Thyroid gland (tissue), 4 donors: Measurements from ENCODE around the gene FADD. TPM values are rescaled to one million over a fixed set of nuclear protein-coding genes. Genes with fewer than 3 reads are reported as not detected.

Source experiments
- DNase-seq, 2 donors: peaks; one replicate each; pipeline ENCODE4 v3.0.0-alpha.2; 2019
- H3K27ac ChIP-seq, 3 donors: fragments of 200-600 bp; sonication (generic); 1 replicate in 2 of 3; 2 replicates in 1 of 3; pipeline ENCODE4 v1.5.1; 2016 to 2019; ENCODE audit warnings: mild to moderate bottlenecking in 1 of 3, moderate library complexity in 1 of 3
- H3K27me3 ChIP-seq: fragments of 200-600 bp; sonication (generic); one replicate; pipeline ENCODE4 v1.5.1; 2019
- H3K36me3 ChIP-seq, 2 donors: fragments of 200-600 bp; sonication (generic); one replicate each; pipeline ENCODE4 v1.5.1; 2016 to 2019
- H3K4me1 ChIP-seq, 2 donors: fragments of 200-600 bp; sonication (generic); one replicate each; pipeline ENCODE4 v1.5.1; 2017 to 2019
- H3K4me3 ChIP-seq, 3 donors: fragments of 200-600 bp; sonication (generic); replicated peaks in 1 of 3; 1 replicate in 2 of 3; 2 replicates in 1 of 3; pipeline ENCODE4 v1.5.1; 2016; ENCODE audit warnings: mild to moderate bottlenecking in 1 of 3
- H3K9me3 ChIP-seq: fragments of 200-600 bp; sonication (generic); one replicate; pipeline ENCODE4 v1.5.1; 2017
- CTCF ChIP-seq, 6 experiments: fragments of 200-600 bp in 3 of 6; fragments of 450-650 bp in 3 of 6; sonication (generic) in 3 of 6; IDR thresholded peaks; one replicate each; pipeline ENCODE4 v1.5.1; 2016 to 2019; ENCODE audit warnings: antibody characterized with exemption in 6 of 6, mild to moderate bottlenecking in 2 of 6, inconsistent platforms in 1 of 6, moderate library complexity in 1 of 6
- POLR2A ChIP-seq, 2 donors: fragments of 450-650 bp; IDR thresholded peaks; one replicate each; pipeline ENCODE4 v1.6.1; 2017; ENCODE audit warnings: antibody characterized with exemption in 2 of 2, mild to moderate bottlenecking in 2 of 2, moderate library complexity in 1 of 2
- WGBS, 2 donors: methylation state at CpG; one replicate each; pipeline ENCODE4 v1.1.5; 2017; 5-methylcytosine and 5-hydroxymethylcytosine counted together
- intact Hi-C: fragments of 100-400 bp; cut with DNase I; formaldehyde crosslinking; loops from one replicate; pipeline ENCODE4 v1.15.1; 2023
- total RNA-seq, 4 donors: library from RNA; depleted of rRNA; stranded (reverse); fragments of >200 nt; gene quantifications; one replicate each; pipeline ENCODE4 v1.2.3, GENCODE V29; 2016

The FADD gene
- total RNA-seq, 4 donors from 2014 or later: 18.1 to 32.6 (median 21.1) TPM

GRCh38 chr11:70220136-70220535, 17.0 kb downstream of the FADD start:
- Histone ChIP-seq H3K27me3 (no peaks in the 10 kb centered on the region), H3K27ac (no peak overlapping the region), H3K9me3 (no peaks in the 10 kb centered on the region), H3K4me3 (no peak overlapping the region), H3K36me3 (no peaks in the 10 kb centered on the region), H3K4me1 (no peaks in the 10 kb centered on the region)
- WGBS, 2 donors: 78 to 84% methylated on average over 3 of the region's 3 CpGs
- intact Hi-C loops: no loop called here
- no peak for TF ChIP-seq POLR2A (IDR thresholded peaks at IDR 0.05)
- no peak for TF ChIP-seq CTCF (IDR thresholded peaks at IDR 0.05)
- no peak for DNase-seq

- Histone ChIP-seq H3K36me3 (no peaks in the 10 kb centered on the region), H3K27ac (no peak overlapping the region), H3K27me3 (no peaks in the 10 kb centered on the region), H3K4me3 (no peak overlapping the region), H3K9me3 (no peaks in the 10 kb centered on the region), H3K4me1 (no peaks in the 10 kb centered on the region)
- no peak for TF ChIP-seq CTCF (IDR thresholded peaks at IDR 0.05)
- no peak for TF ChIP-seq POLR2A (IDR thresholded peaks at IDR 0.05)
- intact Hi-C loops: no loop called here
- 78 to 90% methylated on average over 1 of the region's 1 CpG for WGBS, 2 donors
- DNase-seq: no peak
These were observed 17.8 kb downstream of the FADD start for GRCh38 chr11:70220920-70221319.

DNA sequence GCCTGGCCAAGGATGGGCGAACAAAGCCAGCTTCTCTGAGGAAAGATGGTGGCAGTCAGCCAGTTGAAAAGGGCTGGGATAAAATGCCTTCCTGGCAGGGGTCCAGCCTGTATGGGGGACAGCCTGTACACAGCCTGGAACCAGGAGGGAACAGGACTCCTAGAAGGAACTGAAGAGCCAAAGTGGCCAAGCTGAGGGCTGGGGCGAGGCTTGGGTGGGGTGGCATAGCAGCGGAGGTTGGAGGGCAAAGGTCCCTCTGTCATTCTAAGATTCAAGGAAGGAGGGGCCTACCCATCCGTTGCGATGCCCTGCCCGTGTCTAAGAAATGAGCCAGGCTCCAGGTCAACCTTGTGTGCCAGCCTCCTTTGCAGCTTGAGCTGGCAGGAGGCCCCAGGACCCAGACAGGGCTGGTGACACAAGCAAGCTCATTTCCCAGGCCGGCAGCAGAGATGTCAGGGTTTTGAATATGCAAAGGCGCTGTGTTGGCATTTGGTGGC, 22.6 kb downstream of the FADD start:
- TF ChIP-seq POLR2A (IDR thresholded peaks at IDR 0.05) (no peak), CTCF (IDR thresholded peaks at IDR 0.05) (no peak)
- Histone ChIP-seq H3K27me3 (no peaks in the 10 kb centered on the region), H3K27ac (no peak overlapping the region), H3K4me3 (no peak overlapping the region), H3K4me1 (no peaks in the 10 kb centered on the region), H3K36me3 (no peaks in the 10 kb centered on the region), H3K9me3 (no peaks in the 10 kb centered on the region)
- 59 to 71% methylated on average over 7 to 8 of the region's 8 CpGs for WGBS, 2 donors
- peak; percentile 66 to 71 for DNase-seq
- intact Hi-C loops: no loop called here

DNA sequence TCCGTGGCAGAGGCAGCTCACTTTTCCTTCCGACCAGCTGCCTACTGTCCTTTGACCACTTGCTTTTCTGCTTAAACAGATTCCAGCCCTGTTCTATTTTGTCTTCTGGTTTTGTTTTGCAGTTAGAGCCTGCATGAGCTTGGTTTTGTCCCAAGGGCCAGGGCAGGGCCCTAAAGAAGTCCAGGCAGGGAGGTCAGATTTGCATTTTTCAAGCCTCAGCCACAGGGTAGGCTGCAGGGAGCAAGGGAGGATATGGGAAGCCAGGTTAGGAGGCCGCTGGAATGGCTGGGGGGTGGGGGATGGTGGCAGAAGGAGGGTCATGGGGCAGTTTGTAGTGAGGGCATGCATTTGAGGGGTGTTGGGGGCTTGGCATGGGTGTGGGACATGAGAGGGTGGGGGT, 23.1 kb downstream of the FADD start:
- H3K27ac ChIP-seq: no peak overlapping the region
- intact Hi-C loops: no loop called here
- WGBS, 2 donors: 79 to 98% methylated on average over 3 of the region's 3 CpGs
- TF ChIP-seq POLR2A (IDR thresholded peaks at IDR 0.05): no peak
- no peak for TF ChIP-seq CTCF (IDR thresholded peaks at IDR 0.05)
- DNase-seq: no peak
- no peak overlapping the region for H3K4me3 ChIP-seq
- H3K36me3 ChIP-seq: no peaks in the 10 kb centered on the region
- no peaks in the 10 kb centered on the region for H3K4me1 ChIP-seq
- H3K27me3 ChIP-seq: no peaks in the 10 kb centered on the region
- no peaks in the 10 kb centered on the region for H3K9me3 ChIP-seq

- WGBS, 2 donors: 69 to 74% methylated on average over 8 of the region's 9 CpGs
- intact Hi-C loops: no loop called here
- no peaks in the 10 kb centered on the region for H3K27me3 ChIP-seq
- H3K4me1 ChIP-seq: no peaks in the 10 kb centered on the region
- no peak overlapping the region for H3K27ac ChIP-seq
- TF ChIP-seq CTCF (IDR thresholded peaks at IDR 0.05) (no peak), POLR2A (IDR thresholded peaks at IDR 0.05) (no peak)
- no peaks in the 10 kb centered on the region for H3K9me3 ChIP-seq
- DNase-seq: no peak
- no peaks in the 10 kb centered on the region for H3K36me3 ChIP-seq
- H3K4me3 ChIP-seq: no peak overlapping the region
These were observed 23.9 kb downstream of the FADD start for GRCh38 chr11:70226967-70227366.
